Stimulated activated CD4-positive, alpha-beta T cell treated with anti-CD3 and anti-CD28 coated beads, Interleukin-4, amount 100 ng/mL, for 48 hours (primary cell): ENCODE data around the gene CCR1.
"Not testable (repeated sequence)": the region's sequence is repeated elsewhere in the genome, so short reads cannot be mapped to it uniquely, and the experiment has no call there.

Source experiments
- DNase-seq, 2 donors: peaks; one replicate each; pipeline ENCODE4 v3.0.0-alpha.2; 2020; ENCODE audit warnings: low read depth in 2 of 2

Gene CCR1

DNA sequence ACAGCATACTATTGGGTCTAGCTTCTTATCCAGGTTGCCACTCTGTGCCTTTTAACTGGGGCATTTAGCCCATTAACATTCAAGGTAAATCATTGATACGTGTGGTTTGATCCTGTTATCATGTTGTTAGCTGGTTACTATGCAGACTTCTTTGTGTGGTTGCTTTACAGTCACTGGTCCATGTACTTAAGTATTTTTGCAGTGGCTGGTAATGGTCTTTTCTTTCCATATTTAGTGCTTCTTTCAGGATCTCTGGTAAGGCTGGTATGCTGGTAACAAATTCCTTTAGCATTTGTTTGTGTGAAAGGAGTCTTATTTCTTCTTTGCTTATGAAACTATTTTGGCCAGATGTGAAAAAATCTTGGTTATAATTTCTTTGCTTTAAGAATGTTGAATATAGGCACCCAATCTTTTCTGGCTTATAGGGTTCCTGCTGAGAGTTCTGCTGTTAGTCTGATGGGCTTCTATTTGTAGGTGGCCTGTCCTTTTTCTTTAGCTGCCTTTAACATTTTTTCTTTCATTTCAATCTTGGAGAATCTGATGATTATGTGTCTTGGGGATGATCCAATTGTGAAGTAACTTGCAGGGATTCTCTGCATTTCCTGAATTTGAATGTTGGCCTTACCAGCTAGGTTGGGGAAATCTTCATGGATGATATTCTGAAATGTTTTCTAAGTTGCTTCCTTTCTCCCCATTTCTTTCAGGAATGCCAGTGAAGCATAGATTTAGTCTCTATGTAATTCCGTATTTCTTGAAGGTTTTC lies 39.3 kb downstream of the CCR1 start:
- DNase-seq = no peak

DNA sequence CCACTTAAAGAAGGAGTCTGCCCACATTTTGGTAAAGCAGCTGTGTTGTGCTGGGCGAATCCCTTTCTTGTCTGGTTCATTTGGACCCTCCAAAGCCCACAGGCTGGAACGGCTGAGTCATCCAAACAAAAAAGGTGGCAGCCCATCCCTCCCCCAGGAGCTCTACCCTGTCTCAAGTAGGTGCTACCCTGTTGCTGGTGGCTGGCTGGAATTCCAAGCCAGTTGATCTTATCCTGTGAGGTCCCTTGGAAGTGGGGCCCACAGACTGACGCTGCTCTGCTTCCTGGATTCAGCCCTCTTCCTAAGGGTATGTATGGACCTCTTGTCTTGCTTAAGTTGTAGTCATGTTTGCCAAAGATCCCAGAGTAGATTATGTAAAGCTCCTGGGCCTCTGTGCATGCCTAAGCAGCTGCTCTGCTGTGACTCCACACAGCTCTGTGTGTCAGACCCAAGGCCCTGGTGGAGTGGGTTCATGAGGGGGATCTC lies 44.5 kb downstream of the CCR1 start:
- no peak for DNase-seq

DNA sequence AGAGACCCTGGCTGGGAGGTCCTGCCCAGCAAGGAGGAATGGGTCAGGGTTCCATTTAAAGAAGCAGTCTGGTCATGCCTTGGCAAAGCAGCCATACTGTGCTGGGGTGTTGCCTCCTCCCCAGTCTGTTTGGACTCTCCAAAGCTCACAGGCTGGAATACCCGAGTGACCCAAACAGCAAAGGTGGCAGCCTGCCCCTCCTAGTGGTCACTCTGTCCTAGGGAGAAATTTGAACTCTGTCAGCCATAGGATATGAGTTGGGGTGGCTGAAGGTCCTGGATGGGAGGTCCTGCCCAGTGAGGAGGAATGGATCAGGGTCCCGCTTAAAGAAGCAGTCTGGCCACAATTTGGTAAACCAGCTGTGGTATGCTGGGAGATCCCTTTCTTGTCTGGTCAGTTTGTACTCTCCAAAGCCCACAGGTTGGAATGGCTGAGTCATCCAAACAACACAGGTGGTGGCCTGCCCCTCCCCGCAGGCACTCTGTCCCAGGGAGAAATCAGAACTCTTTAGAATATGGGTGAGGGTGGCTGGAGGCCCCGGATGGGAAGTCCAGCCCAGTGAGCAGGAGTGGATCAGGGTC lies 45.0 kb downstream of the CCR1 start:
- no peak for DNase-seq

DNA sequence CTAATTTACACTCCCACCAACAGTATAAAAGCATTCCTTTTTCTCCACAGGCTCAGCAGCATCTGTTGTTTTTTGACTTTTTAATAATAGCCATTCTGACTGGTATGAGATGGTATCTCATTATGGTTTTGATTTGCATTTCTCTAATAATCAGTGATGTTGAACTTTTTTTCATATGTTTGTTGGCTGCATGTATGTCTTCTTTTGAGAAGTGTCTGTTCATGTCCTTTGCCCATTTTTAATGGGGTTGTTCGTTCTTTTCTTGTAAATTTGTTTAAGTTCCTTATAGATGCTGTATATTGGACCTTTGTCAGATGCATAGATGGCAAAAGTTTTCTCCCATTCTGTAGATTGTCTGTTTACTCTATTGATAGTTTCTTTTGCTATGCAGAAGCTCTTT lies 50.4 kb downstream of the CCR1 start:
- DNase-seq = not testable (repeated sequence)

DNA sequence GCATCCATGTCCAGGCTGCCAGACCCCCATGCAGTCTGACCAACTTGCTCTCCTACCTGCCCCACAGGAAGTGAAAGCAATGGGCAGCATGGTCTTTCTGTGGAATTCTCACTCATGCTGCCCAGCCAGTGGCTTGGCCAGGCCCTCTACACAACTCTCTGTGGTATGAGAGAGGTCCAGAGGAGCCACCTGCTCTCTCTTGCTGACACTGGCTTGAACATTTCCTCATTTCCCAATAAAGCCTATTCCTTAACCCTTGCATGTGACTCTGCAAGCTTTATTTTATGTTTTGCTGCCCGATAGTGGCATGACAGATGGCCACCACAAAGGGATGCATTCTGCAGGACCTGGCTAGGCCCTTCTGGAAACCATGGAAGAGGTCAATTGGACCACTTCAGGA lies 53.8 kb downstream of the CCR1 start:
- no peak for DNase-seq
